PFSK-1 (cell line): ENCODE data around the gene BARHL1.

Experiments
- FOXP2 ChIP-seq: optimal IDR thresholded peaks from 2 replicates; pipeline ENCODE3; 2011; ENCODE audit warnings: borderline replicate concordance, control low read depth, inconsistent platforms; ENCODE audit not compliant: insufficient read depth; ENCODE audit errors: extremely low read length, extremely low read depth
- POLR2AphosphoS5 ChIP-seq: IDR thresholded peaks from 2 replicates; pipeline ENCODE4 v1.6.1; 2012; ENCODE audit warnings: low read depth, mild to moderate bottlenecking, control low read depth, low read length, moderate library complexity
- SIN3A ChIP-seq: IDR thresholded peaks from 2 replicates; pipeline ENCODE4 v1.6.1; 2012; ENCODE audit warnings: mild to moderate bottlenecking, low read length, moderate library complexity, borderline replicate concordance; ENCODE audit not compliant: insufficient read depth
- TAF1 ChIP-seq: IDR thresholded peaks from 2 replicates; pipeline ENCODE4 v1.6.1; 2012; ENCODE audit warnings: low read length, control low read depth, borderline replicate concordance; ENCODE audit not compliant: insufficient read depth
- TF ChIP-seq, protein P1 (sequence below), 2 experiments: IDR thresholded peaks; 2 replicates each; pipeline versions ENCODE4 v1.6.1 to v1.8.0; 2011 to 2012; ENCODE audit warnings: low read depth in 2 of 2, low read length in 2 of 2, control low read depth in 1 of 2, inconsistent platforms in 1 of 2, mild to moderate bottlenecking in 1 of 2, moderate library complexity in 1 of 2; ENCODE audit not compliant: insufficient read depth in 1 of 2

BARHL1 gene

DNA sequence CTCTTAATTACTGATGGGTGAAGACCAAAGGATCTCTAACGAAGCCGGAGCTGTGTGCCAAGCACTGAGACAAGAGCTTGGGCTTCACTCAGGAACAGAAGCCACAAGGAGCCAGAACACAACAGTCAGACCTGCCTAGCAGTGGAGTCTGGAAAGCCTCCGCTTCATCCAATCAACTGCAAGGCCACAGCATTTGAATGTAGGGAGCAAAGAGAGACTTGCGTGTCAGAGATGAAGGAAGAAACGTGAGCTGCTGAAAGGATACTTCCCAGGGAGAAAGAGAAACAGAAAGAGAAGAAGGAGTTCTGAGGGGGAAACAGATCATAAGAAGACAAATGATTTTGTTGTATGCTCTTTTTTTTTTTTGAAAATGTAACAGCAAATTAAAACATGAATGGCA, 43.9 kb downstream of the BARHL1 start:
- TF ChIP-seq SIN3A (no peak), FOXP2 (no peak), TAF1 (no peak), POLR2AphosphoS5 (no peak)
- TF ChIP-seq, protein P1, sequence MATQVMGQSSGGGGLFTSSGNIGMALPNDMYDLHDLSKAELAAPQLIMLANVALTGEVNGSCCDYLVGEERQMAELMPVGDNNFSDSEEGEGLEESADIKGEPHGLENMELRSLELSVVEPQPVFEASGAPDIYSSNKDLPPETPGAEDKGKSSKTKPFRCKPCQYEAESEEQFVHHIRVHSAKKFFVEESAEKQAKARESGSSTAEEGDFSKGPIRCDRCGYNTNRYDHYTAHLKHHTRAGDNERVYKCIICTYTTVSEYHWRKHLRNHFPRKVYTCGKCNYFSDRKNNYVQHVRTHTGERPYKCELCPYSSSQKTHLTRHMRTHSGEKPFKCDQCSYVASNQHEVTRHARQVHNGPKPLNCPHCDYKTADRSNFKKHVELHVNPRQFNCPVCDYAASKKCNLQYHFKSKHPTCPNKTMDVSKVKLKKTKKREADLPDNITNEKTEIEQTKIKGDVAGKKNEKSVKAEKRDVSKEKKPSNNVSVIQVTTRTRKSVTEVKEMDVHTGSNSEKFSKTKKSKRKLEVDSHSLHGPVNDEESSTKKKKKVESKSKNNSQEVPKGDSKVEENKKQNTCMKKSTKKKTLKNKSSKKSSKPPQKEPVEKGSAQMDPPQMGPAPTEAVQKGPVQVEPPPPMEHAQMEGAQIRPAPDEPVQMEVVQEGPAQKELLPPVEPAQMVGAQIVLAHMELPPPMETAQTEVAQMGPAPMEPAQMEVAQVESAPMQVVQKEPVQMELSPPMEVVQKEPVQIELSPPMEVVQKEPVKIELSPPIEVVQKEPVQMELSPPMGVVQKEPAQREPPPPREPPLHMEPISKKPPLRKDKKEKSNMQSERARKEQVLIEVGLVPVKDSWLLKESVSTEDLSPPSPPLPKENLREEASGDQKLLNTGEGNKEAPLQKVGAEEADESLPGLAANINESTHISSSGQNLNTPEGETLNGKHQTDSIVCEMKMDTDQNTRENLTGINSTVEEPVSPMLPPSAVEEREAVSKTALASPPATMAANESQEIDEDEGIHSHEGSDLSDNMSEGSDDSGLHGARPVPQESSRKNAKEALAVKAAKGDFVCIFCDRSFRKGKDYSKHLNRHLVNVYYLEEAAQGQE (IDR thresholded peaks at IDR 0.05; ENCODE audit: insufficient read depth in 1 of 2, low read depth in 2 of 2, low read length in 2 of 2) = no peak

DNA sequence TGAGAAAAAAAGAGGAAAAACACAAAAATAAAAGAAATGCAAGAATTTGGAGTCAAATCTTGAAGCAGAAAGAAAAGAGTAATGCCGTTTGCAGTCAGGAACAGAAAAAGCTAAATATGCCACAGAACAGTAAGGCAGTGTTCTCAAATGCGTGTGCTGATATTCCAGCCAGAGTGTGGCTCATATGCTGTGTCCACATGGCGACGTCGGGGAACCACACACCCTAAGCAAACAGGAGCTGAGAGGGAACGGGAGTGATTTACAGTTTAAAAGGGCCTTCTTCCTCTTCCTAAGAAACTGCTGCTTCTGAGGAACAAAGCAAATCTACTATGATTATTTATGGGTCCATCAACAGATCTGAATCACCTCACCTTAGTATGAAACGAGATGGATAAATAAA, 44.7 kb downstream of the BARHL1 start:
- TF ChIP-seq, protein P1 (IDR thresholded peaks at IDR 0.05; ENCODE audit: insufficient read depth in 1 of 2, low read depth in 2 of 2, low read length in 2 of 2) = no peak

DNA sequence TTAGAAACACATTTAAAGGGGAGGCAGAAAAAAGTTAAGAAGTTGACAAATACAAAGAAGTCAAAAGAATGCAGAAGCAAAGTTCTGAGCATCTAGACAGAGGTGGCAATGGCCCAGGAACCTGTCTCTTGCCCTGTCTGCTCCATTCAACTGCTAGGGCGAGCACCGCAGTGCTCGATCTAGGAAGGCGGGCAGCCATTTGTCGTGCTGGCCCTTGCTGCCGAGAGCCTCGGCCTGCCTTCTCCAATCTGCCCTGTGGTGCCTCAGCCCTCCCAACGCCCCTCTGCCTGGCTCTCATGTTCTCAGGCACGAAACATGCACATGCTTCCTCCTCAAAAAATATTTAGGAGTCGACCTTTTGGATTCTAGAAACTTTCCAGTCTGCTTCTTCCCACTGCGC, 45.2 kb downstream of the BARHL1 start:
- TF ChIP-seq TAF1 (no peak), FOXP2 (no peak), POLR2AphosphoS5 (no peak), SIN3A (no peak)
- TF ChIP-seq, protein P1 (IDR thresholded peaks at IDR 0.05; ENCODE audit: insufficient read depth in 1 of 2, low read depth in 2 of 2, low read length in 2 of 2) = no peak

DNA sequence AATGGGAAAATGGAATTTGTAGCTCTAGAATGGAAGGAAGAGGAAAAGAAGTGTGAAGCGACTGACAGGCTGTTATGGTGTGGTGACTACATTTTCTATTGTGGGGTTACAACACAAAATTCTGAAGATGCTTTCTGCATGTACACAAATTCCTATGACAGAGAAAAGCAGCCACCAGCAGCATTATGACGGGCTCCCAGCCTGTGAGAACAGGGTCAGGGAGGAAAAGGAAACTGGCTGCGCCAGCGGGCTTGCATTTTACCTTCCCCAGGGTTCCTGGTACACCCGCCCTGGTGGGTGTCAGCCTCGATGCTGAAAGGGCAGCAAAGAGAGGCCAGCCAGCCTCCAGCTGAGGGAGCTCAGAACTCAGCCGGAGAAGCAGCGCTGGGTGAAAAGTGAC, 46.3 kb downstream of the BARHL1 start:
- TF ChIP-seq TAF1 (no peak), FOXP2 (no peak), POLR2AphosphoS5 (no peak), SIN3A (no peak)
- TF ChIP-seq, protein P1 (IDR thresholded peaks at IDR 0.05; ENCODE audit: insufficient read depth in 1 of 2, low read depth in 2 of 2, low read length in 2 of 2) = no peak

DNA sequence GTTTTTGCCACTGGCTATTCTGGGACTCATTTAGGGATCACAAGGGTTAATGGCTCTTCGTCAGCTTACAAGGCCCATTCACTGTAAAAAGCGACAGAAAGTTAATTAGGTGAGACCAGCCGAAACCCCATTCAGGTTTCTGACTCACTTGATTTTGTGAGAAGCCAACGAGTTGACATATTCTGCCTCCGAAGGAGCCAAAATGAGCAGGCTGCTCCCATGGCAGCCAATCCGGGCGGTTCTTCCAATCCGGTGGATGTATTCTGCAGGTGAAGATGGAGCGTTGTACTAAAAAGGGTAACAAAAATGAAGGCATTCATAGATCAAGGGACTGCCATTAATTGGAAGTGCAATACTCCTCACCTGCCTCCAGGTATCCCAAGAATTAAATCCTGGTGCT, 47.7 kb downstream of the BARHL1 start:
- TF ChIP-seq, protein P1 (IDR thresholded peaks at IDR 0.05; ENCODE audit: insufficient read depth in 1 of 2, low read depth in 2 of 2, low read length in 2 of 2) = no peak
- TF ChIP-seq POLR2AphosphoS5 (no peak), SIN3A (no peak), FOXP2 (no peak), TAF1 (no peak)
